H1 (cell line): Measurements from ENCODE around the gene SUSD5. TPM values are rescaled to one million over a fixed set of nuclear protein-coding genes. Genes with fewer than 3 reads are reported as not detected.

Source experiments
- BRCA1 ChIP-seq: IDR thresholded peaks from 2 replicates; pipeline ENCODE4 v1.6.1; 2012; ENCODE audit warnings: low read depth, low read length, improper control_type of control experiment
- CREB1 ChIP-seq: IDR thresholded peaks from 2 replicates; pipeline ENCODE4 v1.6.1; 2012; ENCODE audit warnings: inconsistent platforms
- FOSL1 ChIP-seq: IDR thresholded peaks from 2 replicates; pipeline ENCODE4 v1.6.1; 2011; ENCODE audit warnings: mild to moderate bottlenecking, low read depth, low read length, moderate library complexity; ENCODE audit not compliant: insufficient read depth
- TAF7 ChIP-seq: optimal IDR thresholded peaks from 2 replicates; pipeline ENCODE3; 2011; ENCODE audit warnings: low read depth, mild to moderate bottlenecking, inconsistent platforms, low read length, moderate library complexity, borderline replicate concordance
- polyA plus RNA-seq, 7 experiments: library from polyadenylated mRNA; depleted of rRNA in 3 of 7; stranded (reverse) in 5 of 7; unstranded in 2 of 7; fragments of >200 nt in 5 of 7; fragments of 200-250 nt in 2 of 7; gene quantifications; 1 replicate in 5 of 7; 2 replicates in 1 of 7; 4 replicates in 1 of 7; pipeline versions ENCODE4 v1.2.1 to v1.2.3, GENCODE V29; 2011 to 2013; ENCODE audit warnings: missing spikeins in 2 of 7, mixed read lengths in 2 of 7
- total RNA-seq: library from RNA; stranded (reverse); fragmentation: NEBNext Ultra II Directional; extraction: Animal tissue kit (Norgen Biotek cat#: 25700); gene quantifications from 2 replicates; pipeline ENCODE4 v1.2.1, GENCODE V29; 2021
- TF ChIP-seq, protein P1 (sequence below): fragments of 300-600 bp; sonication (generic); IDR thresholded peaks from 2 replicates; pipeline ENCODE4 v1.7.1; 2012; ENCODE audit warnings: low read length, moderate library complexity, mild to moderate bottlenecking, inconsistent platforms; ENCODE audit not compliant: insufficient replicate concordance
- TF ChIP-seq, protein P2 (sequence below): IDR thresholded peaks from 2 replicates; pipeline ENCODE4 v1.6.1; 2011; ENCODE audit warnings: low read depth, mild to moderate bottlenecking, low read length; ENCODE audit not compliant: insufficient read depth

Gene SUSD5
- total and polyA plus RNA-seq, 2 of the 8 experiments (the other 6 are each of a cell fraction or from before 2014, with no cell fraction given): 0.92 to 3.3 TPM

DNA sequence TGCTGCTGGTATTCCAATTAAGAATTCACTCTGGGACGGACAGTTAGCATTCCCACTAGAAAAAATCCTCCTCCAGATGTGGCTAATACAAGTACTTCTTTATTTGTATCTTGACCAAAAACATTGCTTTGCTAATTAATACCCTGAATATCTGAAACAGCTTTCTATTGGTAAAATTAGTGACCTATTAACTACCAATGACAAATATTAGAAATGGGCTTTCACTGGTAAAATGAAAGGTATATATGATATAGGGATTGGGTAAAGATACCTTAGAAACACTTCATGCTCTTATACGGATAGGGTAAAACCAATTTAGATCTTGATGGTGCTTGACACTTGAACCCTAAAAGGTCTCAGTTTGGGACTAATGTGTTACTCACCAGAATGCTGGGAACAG is 52.5 kb downstream of the SUSD5 start (continued):
- TF ChIP-seq, protein P1, sequence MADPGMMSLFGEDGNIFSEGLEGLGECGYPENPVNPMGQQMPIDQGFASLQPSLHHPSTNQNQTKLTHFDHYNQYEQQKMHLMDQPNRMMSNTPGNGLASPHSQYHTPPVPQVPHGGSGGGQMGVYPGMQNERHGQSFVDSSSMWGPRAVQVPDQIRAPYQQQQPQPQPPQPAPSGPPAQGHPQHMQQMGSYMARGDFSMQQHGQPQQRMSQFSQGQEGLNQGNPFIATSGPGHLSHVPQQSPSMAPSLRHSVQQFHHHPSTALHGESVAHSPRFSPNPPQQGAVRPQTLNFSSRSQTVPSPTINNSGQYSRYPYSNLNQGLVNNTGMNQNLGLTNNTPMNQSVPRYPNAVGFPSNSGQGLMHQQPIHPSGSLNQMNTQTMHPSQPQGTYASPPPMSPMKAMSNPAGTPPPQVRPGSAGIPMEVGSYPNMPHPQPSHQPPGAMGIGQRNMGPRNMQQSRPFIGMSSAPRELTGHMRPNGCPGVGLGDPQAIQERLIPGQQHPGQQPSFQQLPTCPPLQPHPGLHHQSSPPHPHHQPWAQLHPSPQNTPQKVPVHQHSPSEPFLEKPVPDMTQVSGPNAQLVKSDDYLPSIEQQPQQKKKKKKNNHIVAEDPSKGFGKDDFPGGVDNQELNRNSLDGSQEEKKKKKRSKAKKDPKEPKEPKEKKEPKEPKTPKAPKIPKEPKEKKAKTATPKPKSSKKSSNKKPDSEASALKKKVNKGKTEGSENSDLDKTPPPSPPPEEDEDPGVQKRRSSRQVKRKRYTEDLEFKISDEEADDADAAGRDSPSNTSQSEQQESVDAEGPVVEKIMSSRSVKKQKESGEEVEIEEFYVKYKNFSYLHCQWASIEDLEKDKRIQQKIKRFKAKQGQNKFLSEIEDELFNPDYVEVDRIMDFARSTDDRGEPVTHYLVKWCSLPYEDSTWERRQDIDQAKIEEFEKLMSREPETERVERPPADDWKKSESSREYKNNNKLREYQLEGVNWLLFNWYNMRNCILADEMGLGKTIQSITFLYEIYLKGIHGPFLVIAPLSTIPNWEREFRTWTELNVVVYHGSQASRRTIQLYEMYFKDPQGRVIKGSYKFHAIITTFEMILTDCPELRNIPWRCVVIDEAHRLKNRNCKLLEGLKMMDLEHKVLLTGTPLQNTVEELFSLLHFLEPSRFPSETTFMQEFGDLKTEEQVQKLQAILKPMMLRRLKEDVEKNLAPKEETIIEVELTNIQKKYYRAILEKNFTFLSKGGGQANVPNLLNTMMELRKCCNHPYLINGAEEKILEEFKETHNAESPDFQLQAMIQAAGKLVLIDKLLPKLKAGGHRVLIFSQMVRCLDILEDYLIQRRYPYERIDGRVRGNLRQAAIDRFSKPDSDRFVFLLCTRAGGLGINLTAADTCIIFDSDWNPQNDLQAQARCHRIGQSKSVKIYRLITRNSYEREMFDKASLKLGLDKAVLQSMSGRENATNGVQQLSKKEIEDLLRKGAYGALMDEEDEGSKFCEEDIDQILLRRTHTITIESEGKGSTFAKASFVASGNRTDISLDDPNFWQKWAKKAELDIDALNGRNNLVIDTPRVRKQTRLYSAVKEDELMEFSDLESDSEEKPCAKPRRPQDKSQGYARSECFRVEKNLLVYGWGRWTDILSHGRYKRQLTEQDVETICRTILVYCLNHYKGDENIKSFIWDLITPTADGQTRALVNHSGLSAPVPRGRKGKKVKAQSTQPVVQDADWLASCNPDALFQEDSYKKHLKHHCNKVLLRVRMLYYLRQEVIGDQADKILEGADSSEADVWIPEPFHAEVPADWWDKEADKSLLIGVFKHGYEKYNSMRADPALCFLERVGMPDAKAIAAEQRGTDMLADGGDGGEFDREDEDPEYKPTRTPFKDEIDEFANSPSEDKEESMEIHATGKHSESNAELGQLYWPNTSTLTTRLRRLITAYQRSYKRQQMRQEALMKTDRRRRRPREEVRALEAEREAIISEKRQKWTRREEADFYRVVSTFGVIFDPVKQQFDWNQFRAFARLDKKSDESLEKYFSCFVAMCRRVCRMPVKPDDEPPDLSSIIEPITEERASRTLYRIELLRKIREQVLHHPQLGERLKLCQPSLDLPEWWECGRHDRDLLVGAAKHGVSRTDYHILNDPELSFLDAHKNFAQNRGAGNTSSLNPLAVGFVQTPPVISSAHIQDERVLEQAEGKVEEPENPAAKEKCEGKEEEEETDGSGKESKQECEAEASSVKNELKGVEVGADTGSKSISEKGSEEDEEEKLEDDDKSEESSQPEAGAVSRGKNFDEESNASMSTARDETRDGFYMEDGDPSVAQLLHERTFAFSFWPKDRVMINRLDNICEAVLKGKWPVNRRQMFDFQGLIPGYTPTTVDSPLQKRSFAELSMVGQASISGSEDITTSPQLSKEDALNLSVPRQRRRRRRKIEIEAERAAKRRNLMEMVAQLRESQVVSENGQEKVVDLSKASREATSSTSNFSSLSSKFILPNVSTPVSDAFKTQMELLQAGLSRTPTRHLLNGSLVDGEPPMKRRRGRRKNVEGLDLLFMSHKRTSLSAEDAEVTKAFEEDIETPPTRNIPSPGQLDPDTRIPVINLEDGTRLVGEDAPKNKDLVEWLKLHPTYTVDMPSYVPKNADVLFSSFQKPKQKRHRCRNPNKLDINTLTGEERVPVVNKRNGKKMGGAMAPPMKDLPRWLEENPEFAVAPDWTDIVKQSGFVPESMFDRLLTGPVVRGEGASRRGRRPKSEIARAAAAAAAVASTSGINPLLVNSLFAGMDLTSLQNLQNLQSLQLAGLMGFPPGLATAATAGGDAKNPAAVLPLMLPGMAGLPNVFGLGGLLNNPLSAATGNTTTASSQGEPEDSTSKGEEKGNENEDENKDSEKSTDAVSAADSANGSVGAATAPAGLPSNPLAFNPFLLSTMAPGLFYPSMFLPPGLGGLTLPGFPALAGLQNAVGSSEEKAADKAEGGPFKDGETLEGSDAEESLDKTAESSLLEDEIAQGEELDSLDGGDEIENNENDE: no peak
- TF ChIP-seq TAF7 (no peak), BRCA1 (no peak), FOSL1 (no peak), CREB1 (no peak)
- TF ChIP-seq, protein P2, sequence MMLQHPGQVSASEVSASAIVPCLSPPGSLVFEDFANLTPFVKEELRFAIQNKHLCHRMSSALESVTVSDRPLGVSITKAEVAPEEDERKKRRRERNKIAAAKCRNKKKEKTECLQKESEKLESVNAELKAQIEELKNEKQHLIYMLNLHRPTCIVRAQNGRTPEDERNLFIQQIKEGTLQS: no peak
